ENCODE data around the gene PRPSAP1. TPM values are rescaled to one million over a fixed set of nuclear protein-coding genes. Genes with fewer than 3 reads are reported as not detected.
"Not testable (repeated sequence)": the region's sequence is repeated elsewhere in the genome, so short reads cannot be mapped to it uniquely, and the experiment has no call there.

The PRPSAP1 gene
- total RNA-seq, 4 donors from 2014 or later: 52.4 to 82.3 (median 68.7) TPM

GRCh38 chr17:76268991-76269981, 84.4 kb downstream of the PRPSAP1 start:
- intact Hi-C loops (cut with DNase I; ENCODE audit: low total_unique reads): no loop called here
- Histone ChIP-seq H3K27me3 (no peaks in the 10 kb centered on the region), H3K4me3 (no peak overlapping the region), H3K9me3 (no peaks in the 10 kb centered on the region), H3K4me1 (peaks cover 0 to 25% of the 10 kb centered on the region in 2 donors), H3K36me3 (no peaks in the 10 kb centered on the region), H3K27ac (no peak overlapping the region)
- no peak for TF ChIP-seq POLR2A (IDR thresholded peaks at IDR 0.05)
- DNase-seq: no peak

GRCh38 chr17:76268015-76268749, 85.5 kb downstream of the PRPSAP1 start:
- Histone ChIP-seq H3K4me3 (no peak overlapping the region), H3K9me3 (no peaks in the 10 kb centered on the region), H3K36me3 (no peaks in the 10 kb centered on the region), H3K27me3 (no peaks in the 10 kb centered on the region), H3K4me1 (peaks cover 0 to 27% of the 10 kb centered on the region in 2 donors), H3K27ac (peak overlapping the region in 1 of 2 donors; percentile 57)
- TF ChIP-seq POLR2A (IDR thresholded peaks at IDR 0.05) (peak; percentile 8 to 26), CTCF (IDR thresholded peaks at IDR 0.05) (no peak)
- peak; percentile 56 to 61 for DNase-seq
- intact Hi-C loops (cut with DNase I; ENCODE audit: low total_unique reads): no loop called here

GRCh38 chr17:76267581-76268001, 86.1 kb downstream of the PRPSAP1 start:
- Histone ChIP-seq H3K4me1 (peaks cover 0 to 27% of the 10 kb centered on the region in 2 donors), H3K27ac (peak overlapping the region in 1 of 2 donors; percentile 57)
- DNase-seq; H3K27me3 ChIP-seq; H3K9me3 ChIP-seq; intact Hi-C loops (cut with DNase I; ENCODE audit: low total_unique reads); H3K36me3 ChIP-seq; H3K4me3 ChIP-seq: not testable (repeated sequence)

- no peak for DNase-seq
- Histone ChIP-seq H3K27ac (peak overlapping the region; percentile 83 to 92), H3K36me3 (no peaks in the 10 kb centered on the region), H3K9me3 (no peaks in the 10 kb centered on the region), H3K4me1 (peaks cover 0 to 27% of the 10 kb centered on the region in 2 donors), H3K27me3 (no peaks in the 10 kb centered on the region), H3K4me3 (peak overlapping the region; percentile 57 to 95)
- TF ChIP-seq CTCF (IDR thresholded peaks at IDR 0.05) (no peak), POLR2A (IDR thresholded peaks at IDR 0.05) (no peak)
- intact Hi-C loops (cut with DNase I; ENCODE audit: low total_unique reads): no loop called here
Measured at GRCh38 chr17:76267051-76267576, 86.6 kb downstream of the PRPSAP1 start.

- Histone ChIP-seq H3K4me1 (peaks cover 0 to 23% of the 10 kb centered on the region in 2 donors), H3K9me3 (no peaks in the 10 kb centered on the region), H3K27me3 (no peaks in the 10 kb centered on the region), H3K4me3 (peak overlapping the region; percentile 57 to 95), H3K36me3 (no peaks in the 10 kb centered on the region), H3K27ac (peak overlapping the region; percentile 83 to 92)
- intact Hi-C loops (cut with DNase I; ENCODE audit: low total_unique reads): no loop called here
- TF ChIP-seq POLR2A (IDR thresholded peaks at IDR 0.05) (no peak), CTCF (IDR thresholded peaks at IDR 0.05) (no peak)
- DNase-seq: no peak
Measured at GRCh38 chr17:76266244-76266938, 87.3 kb downstream of the PRPSAP1 start.
